GM04504 (cell line): Measurements from ENCODE around the gene IDS.
"Not testable (repeated sequence)": the region's sequence is repeated elsewhere in the genome, so short reads cannot be mapped to it uniquely, and the experiment has no call there.

Experiments used
- DNase-seq: peaks from one replicate; pipeline ENCODE4 v3.0.0-alpha.2; 2012; ENCODE audit warnings: low read depth

Gene IDS, protein sequence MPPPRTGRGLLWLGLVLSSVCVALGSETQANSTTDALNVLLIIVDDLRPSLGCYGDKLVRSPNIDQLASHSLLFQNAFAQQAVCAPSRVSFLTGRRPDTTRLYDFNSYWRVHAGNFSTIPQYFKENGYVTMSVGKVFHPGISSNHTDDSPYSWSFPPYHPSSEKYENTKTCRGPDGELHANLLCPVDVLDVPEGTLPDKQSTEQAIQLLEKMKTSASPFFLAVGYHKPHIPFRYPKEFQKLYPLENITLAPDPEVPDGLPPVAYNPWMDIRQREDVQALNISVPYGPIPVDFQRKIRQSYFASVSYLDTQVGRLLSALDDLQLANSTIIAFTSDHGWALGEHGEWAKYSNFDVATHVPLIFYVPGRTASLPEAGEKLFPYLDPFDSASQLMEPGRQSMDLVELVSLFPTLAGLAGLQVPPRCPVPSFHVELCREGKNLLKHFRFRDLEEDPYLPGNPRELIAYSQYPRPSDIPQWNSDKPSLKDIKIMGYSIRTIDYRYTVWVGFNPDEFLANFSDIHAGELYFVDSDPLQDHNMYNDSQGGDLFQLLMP

GRCh38 chrX:149504915-149505651, at the start of gene IDS:
Gene IDS, minus strand, starts transcription at chrX:149505306. Its CDS starts 169 bp downstream, at chrX:149505137.
- peak; percentile 57 for DNase-seq

DNA sequence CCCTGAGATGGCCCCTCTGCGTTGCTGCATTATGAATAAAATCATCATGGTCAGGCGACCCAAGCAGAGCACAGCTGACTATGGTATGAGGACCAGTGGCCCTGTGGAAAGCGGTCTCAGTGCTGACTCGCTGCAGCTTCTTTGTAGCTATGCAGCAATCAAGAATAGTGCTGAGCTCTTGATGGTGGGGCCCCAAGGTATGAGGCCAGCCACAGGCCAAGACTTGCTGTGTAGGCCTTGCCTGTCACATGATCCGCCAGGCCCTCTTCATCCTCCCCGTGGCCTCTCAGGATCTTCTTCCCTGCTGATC, 46.8 kb upstream of the IDS start:
- DNase-seq = not testable (repeated sequence)

DNA sequence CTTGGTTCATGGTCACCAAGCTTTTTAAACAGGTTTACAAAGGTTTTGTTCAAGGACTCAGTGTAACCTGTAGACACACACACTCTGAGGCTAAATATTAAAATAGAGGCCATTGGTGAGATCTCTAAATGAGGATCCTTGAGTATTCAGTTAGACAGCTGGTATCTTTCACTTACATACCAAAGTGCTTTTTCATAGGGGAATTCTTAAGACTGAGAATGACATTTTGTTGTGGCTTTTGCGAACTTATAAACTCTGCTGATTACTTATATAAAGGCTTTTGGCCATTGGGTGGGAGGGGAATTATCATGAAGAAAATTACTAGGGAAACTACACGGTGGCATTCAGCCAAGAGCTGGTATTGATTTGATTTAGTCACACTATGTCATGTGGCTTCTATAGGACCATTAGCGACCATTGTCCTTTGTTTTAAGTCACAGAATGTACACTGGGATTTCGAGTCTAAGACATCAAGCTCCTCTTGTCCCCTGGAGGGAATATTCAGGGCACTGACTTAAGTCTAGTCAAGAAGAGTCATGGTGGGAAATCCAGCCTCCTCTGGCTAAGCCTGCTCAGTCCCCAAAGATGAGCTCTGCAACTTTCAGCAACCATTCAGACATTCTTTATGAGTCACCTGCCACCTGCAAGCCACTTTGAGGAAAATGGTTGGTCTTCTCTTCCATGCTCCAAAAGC, 46.3 kb upstream of the IDS start:
- not testable (repeated sequence) for DNase-seq

- not testable (repeated sequence) for DNase-seq
These were observed 45.3 kb upstream of the IDS start for GRCh38 chrX:149550454-149550853.

DNA sequence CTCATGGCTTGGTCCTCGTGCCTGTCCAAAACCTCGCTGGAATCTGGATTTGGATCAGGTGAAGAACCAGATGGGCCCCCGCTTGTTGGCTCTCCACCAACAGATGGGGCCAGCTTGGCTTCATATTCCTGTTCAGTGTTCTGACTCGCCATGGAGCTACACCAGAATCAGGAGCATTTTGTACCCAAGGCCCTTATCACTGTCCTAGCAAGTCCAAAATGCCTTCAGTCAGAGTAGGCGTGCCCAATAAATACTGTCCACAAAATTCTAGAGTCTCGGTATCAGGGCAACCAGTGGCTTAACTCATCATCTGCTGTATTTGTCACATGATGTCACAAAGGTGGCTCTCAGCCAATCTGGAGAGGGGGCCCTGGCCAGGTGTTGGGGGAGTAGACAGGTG, 44.6 kb upstream of the IDS start, which contains the start of gene HSFX3:
Gene HSFX3 (minus strand): TSS at position 224 of the 400 bp plus-strand sequence. CDS start 72 bp downstream, at position 152.
- DNase-seq = not testable (repeated sequence)

GRCh38 chrX:149547782-149548181, 42.7 kb upstream of the IDS start:
- DNase-seq = not testable (repeated sequence)

DNA sequence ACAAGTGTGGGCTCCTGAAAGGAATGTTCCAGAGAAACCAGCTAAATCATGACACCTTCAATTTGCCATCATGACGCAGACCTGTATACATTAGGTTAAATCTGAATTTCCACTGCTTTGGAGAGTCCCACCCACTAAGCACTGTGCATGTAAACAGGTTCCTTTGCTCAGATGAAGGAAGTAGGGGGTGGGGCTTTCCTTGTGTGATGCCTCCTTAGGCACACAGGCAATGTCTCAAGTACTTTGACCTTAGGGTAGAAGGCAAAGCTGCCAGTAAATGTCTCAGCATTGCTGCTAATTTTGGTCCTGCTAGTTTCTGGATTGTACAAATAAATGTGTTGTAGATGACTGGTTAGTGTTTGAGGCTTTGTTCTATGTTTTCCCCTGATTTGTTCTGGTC, 41.9 kb upstream of the IDS start:
- not testable (repeated sequence) for DNase-seq

GRCh38 chrX:149545545-149546543, 40.7 kb upstream of the IDS start:
- not testable (repeated sequence) for DNase-seq

DNA sequence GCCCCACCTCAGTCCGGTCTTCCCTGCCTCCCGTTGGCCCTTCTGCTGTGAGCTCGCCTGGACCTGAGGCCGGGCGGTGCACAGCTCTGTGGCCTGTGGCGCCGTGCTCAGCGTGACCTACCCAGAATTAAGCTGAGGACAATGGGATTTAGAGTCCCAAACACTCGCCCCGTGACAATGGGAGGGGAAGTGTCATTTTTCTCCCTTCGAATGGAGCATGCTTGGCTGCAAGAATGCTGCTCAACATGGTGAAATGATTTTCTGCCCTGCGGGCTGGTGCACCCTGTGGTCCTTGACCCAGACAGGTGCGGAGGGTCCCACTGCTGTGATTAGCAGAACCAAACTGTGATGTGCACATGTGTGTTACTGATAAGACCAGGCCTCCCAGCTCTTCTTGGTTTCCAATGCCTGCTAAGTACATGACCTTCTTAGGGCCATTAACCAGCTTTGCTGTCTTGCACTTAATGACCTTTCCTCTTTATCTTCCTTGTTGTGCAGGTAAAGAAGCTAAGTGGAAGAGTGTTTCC, 36.5 kb upstream of the IDS start:
- DNase-seq = no peak

DNA sequence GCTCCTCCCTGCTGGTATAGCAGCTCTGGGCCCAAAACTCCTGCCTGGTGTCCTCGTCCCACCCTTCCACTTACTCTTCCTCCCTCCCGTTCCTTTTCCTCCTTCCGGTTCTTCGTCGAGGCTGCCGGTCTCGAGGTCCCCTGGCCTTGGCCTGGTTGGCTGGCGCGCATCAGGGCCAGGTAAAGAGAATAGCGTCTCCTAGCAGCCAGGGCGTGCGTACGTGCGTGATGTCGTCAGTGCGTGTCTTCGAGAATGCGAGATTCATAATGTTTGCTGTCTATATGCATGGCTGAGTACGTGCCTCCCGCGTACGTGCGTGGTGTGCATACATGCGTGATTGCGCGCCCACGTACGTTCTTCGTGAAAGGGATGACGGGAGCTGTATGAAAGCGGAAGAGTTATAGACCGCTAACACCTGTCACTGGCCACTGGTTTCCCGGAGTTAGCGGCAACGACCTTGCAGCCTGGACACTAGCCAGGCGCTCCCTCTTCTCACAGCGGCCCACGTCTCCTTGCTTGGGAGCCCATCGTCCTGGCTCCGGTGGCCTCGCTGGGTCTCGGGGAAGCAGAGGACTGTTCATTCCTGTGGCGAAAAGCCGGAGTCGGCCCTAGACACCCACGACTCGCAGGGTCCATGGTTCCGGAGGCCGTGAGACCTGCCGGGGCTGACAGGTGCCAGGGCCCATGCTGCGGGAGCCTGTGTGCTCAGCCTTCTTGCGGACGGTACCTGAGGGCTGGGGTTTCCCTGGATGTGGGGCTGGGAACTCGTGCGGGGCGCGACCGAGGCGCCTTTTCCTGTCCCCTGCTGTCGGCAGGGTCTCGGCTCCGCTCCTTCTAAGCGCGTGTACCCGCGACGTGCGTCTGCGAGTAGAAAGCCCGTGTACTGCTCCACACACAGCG, 35.8 kb upstream of the IDS start, which contains the start of gene EOLA1:
Gene EOLA1 (plus strand): TSS at position 392 of the 900 bp plus-strand sequence. CDS start 4,619 bp downstream, outside the sequence.
- DNase-seq = peak; percentile 79

DNA sequence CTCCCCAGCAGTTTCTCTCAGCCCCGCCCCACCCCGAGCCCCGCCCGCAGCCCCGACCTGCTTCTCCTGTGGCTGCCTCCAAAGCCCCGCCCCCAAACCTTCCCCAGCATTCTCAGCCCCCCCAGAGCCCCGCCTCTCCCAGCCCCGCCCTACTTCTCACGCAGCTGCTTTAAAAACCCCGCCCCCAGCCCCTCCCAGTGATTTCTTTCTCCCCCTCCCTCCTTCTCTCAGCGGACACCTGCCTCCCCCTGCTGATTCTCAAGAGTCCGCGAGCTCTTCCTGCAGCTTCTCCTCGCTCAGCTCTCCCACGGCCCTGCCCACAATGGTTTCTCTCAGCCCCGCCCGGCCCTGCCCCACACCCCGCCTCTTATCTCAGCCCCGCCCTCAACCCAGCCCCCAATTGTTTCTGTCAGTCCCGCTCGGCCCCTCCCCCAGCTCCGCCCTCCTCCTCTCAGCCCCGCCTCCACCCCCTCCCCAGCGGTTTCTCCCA, 35.1 kb upstream of the IDS start:
- DNase-seq = peak; percentile 69

DNA sequence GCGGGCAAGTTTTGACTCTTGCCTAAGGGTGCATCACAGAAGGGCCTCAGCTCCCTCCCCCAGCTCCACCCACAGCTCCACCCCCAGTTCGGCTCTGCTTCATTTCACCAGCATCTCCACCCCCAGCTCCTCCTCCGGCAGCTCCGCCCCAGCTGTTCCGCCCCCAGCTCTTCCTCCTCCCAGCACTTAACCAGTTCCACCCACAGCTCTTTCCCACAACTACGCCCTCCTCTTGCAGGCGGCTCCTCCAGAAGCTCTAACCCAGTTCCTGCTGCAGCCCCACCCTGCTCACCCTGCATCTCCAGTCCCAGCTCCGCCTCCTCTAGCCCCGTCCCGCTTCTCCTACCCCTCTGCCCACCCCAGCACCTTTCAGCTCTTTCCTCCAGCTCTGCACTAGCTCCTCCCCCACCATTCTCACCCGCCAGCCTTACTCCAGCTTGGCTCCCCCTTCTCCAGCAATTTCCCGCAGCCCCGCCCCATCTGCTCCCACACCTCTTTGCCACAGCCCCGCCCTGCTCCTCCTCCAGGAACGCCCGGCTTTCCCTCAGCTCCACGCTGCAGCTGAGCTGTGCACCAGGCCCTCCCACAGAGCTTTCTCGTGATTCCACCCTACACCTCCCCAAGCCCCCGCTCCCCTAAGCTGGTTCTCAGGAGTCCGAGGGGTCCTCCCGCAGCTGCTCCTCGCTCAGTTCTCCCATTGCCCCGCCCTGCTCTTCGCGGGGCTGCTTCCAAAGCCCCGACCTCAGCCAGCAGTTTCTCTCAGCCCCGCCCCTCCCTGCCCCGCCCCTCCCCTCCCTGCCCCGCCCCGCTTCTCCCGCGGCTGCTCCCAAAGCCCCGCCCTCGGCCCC, 34.4 kb upstream of the IDS start:
- DNase-seq = peak; percentile 79

DNA sequence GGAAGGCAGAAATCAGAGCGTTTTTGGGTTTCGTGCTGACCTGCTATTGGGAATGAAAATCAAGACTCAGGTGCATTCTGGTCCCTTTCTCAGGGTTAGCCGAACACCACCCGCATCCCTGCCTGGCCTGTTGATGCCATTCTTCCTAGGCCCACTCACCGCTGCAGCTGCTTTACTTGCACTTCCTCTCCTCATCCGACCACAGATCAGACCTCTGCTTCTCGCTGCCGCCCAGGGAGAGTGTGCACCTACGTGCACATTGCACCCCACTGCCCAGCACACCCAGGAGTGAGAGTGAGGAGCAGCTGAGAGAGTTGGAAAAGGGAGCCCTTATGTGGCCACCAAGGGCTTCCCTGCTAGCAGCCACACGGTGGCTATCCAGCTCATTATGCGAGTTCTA, 32.4 kb upstream of the IDS start:
- not testable (repeated sequence) for DNase-seq

GRCh38 chrX:149534926-149535602, 30.0 kb upstream of the IDS start:
- not testable (repeated sequence) for DNase-seq

DNA sequence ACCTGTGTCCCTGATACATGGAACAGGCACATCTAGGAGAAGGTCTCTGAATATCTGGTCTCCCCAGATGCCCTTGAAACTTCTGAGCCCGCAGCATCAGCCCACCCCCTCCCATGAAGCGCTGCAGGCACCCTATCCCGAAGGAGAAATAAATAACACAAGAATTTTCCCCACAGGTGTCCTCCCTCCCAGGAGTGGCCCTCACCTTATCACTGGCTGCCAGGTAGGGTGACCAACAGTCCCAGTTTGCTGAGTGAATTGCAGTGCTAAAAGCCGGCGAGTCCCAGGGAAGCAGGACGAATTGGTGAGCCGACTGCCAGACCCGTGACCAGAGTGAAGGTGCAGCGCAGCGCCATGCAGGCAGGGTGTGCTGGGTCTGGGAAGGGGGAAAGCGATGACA, 28.9 kb upstream of the IDS start:
- DNase-seq = not testable (repeated sequence)

DNA sequence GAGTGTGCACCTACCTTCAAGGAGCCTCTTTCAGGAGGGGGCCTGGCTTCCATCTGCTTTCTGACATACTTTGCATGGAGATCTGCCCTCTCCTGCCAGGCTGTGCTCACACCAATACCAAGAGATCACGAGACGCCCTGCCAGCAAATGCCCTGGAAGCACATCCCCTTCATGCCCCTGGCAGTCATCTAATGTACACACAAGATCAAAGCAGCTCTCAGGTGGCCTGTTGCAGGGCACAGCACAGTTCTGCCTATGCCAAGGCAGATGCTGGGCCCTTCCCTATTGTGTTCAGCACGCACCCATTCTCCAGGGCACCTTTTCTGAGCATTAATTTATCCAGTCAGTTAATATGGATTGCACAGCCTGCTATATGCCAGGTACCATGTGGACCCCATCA, 27.8 kb upstream of the IDS start:
- DNase-seq = not testable (repeated sequence)

DNA sequence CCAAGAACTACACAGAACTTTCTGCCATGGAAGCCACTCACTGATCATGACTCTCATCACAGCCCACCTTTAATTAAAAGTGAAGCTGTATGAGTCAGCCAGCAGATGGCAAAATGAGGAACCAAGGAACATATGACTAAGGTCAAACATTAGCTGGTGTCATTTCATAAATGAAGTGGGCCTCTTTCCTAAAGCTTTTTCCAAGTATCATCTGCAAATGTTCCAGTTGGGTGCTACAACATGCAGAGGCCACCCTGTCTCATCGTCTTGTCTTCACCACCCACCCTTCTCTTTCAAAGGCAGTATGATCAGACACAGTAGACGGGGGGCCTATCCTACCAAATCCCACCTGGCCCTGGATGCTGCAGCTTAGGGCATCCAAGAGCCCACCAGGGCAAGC, 26.5 kb upstream of the IDS start:
- DNase-seq = no peak

- DNase-seq = no peak
These were observed 23.3 kb upstream of the IDS start for GRCh38 chrX:149528381-149528780.
